GM12872 (cell line): ENCODE results near the gene GALNT10.

ENCODE experiments used
- CTCF ChIP-seq: IDR thresholded peaks from 3 replicates; pipeline ENCODE4 v1.5.1; 2011; ENCODE audit warnings: low read depth, mild to moderate bottlenecking, low read length, moderate library complexity; ENCODE audit not compliant: insufficient read depth

The GALNT10 gene

GRCh38 chr5:154321546-154321945 is 131.0 kb downstream of the GALNT10 start:
- no peak for TF ChIP-seq CTCF

GRCh38 chr5:154324033-154324432 is 133.5 kb downstream of the GALNT10 start:
- no peak for TF ChIP-seq CTCF

GRCh38 chr5:154325566-154325965 is 135.0 kb downstream of the GALNT10 start:
- TF ChIP-seq CTCF: no peak

- TF ChIP-seq CTCF: no peak
These were observed 138.5 kb downstream of the GALNT10 start for GRCh38 chr5:154329062-154329461.

GRCh38 chr5:154329519-154330040 is 139.0 kb downstream of the GALNT10 start:
- no peak for TF ChIP-seq CTCF

GRCh38 chr5:154330097-154330667 is 139.6 kb downstream of the GALNT10 start:
- no peak for TF ChIP-seq CTCF

- no peak for TF ChIP-seq CTCF
These were observed 140.7 kb downstream of the GALNT10 start for GRCh38 chr5:154331232-154331631.
